K562 (cell line): ENCODE measurements around the gene TECPR2. TPM values are rescaled to one million over a fixed set of nuclear protein-coding genes. Genes with fewer than 3 reads are reported as not detected.

Source experiments
- ATAC-seq: fragments of 200-7000 bp; cut with Tn5 transposase; 3 replicates; pipeline ENCODE4 v1.9.1; 2020; ENCODE audit warnings: moderate library complexity
- BruUV-seq: library from RNA; stranded (reverse); fragments of 400-500 nt; replicated peaks from 2 replicates; lab custom pipeline; 2021; lab: Mats Ljungman, UMichigan
- CTCF ChIA-PET: fragments of 300-600 bp; formaldehyde crosslinking; extraction: SDS; loops from one replicate; lab custom pipeline; 2021; ENCODE audit warnings: low intra/inter-chr PET ratio; lab: Yijun Ruan, JAX
- POLR2A ChIA-PET: fragments of 300-600, 350-650 bp; sonication (Branson Sonifier 250); formaldehyde crosslinking; extraction: SDS; loops from one replicate; lab custom pipeline; 2021; ENCODE audit warnings: antibody characterized with exemption, inconsistent platforms; lab: Yijun Ruan, JAX
- DNase-seq, 4 experiments: peaks; one replicate each; pipeline versions ENCODE4 v3.0.0 to v3.0.0-alpha.2; 2011 to 2018; ENCODE audit warnings: low spot score in 3 of 4, mixed read lengths in 3 of 4; ENCODE audit errors: extremely low read depth in 1 of 4
- FAIRE-seq: peaks from 2 replicates; lab custom pipeline; 2011; peaks lifted over from hg19 to GRCh38; lab: Jason Lieb, UNC
- H2AFZ ChIP-seq: 2 replicates; pipeline ENCODE4 v1.6.0; 2011; ENCODE audit warnings: low read depth, low read length, control low read depth, inconsistent platforms
- H3K27ac ChIP-seq: fragments of 200-600 bp; 3 replicates; pipeline ENCODE4 v1.8.0; 2011; ENCODE audit warnings: low read depth, mild to moderate bottlenecking, control low read depth, inconsistent platforms, low read length, moderate library complexity, mixed read lengths; ENCODE audit errors: extremely low read depth
- H3K27me3 ChIP-seq, 2 experiments: fragments of 300-600 bp in 1 of 2; 2 replicates in 1 of 2; 3 replicates in 1 of 2; pipeline versions ENCODE4 v1.6.0 to v1.8.0; 2011; ENCODE audit warnings: inconsistent platforms in 2 of 2, low read length in 2 of 2, mild to moderate bottlenecking in 1 of 2, mixed read lengths in 1 of 2, moderate library complexity in 1 of 2; ENCODE audit not compliant: control insufficient read depth in 2 of 2, insufficient read depth in 2 of 2
- H3K36me3 ChIP-seq: fragments of 300-600 bp; 3 replicates; pipeline ENCODE4 v1.8.0; 2011; ENCODE audit warnings: mild to moderate bottlenecking, low read length, inconsistent platforms; ENCODE audit not compliant: control insufficient read depth, insufficient read depth
- H3K4me1 ChIP-seq, 2 experiments: fragments of 200-600 bp in 1 of 2; replicated peaks in 1 of 2; 2 replicates in 1 of 2; 3 replicates in 1 of 2; pipeline versions ENCODE4 v1.5.1 to v1.8.0; 2011; ENCODE audit warnings: inconsistent platforms in 2 of 2, low read length in 2 of 2, mild to moderate bottlenecking in 1 of 2, mixed read lengths in 1 of 2, moderate library complexity in 1 of 2; ENCODE audit not compliant: control insufficient read depth in 2 of 2, insufficient read depth in 2 of 2
- H3K4me2 ChIP-seq: 2 replicates; pipeline ENCODE4 v1.6.1; 2011; ENCODE audit warnings: low read length, control low read depth, inconsistent platforms, mixed read lengths; ENCODE audit not compliant: insufficient read depth
- H3K4me3 ChIP-seq: fragments of 200-600 bp; sonication (generic), shearing (Covaris generic); 2 replicates; pipeline ENCODE4 v1.5.1; 2016; ENCODE audit warnings: control low read depth, inconsistent platforms
- H3K79me2 ChIP-seq: fragments of 200-600 bp; 3 replicates; pipeline ENCODE4 v1.8.0; 2011; ENCODE audit warnings: low read length, inconsistent platforms; ENCODE audit not compliant: control insufficient read depth, insufficient read depth
- H3K9ac ChIP-seq, 2 experiments: 2 replicates each; pipeline versions ENCODE4 v1.6.0 to v1.6.1; 2011; ENCODE audit warnings: low read depth in 2 of 2, low read length in 2 of 2, control low read depth in 1 of 2, inconsistent platforms in 1 of 2, mild to moderate bottlenecking in 1 of 2, mixed read lengths in 1 of 2; ENCODE audit not compliant: insufficient read depth in 1 of 2
- H3K9me1 ChIP-seq: one replicate; pipeline ENCODE4 v1.6.0; 2011; ENCODE audit warnings: inconsistent platforms, mild to moderate bottlenecking, low read length, moderate library complexity; ENCODE audit not compliant: control insufficient read depth, insufficient read depth
- H3K9me3 ChIP-seq: replicated peaks from 2 replicates; pipeline ENCODE4 v1.5.1; 2011; ENCODE audit warnings: low read depth, low read length, inconsistent platforms; ENCODE audit not compliant: control insufficient read depth, insufficient read depth
- H4K20me1 ChIP-seq: replicated peaks from 2 replicates; pipeline ENCODE4 v1.6.1; 2011; ENCODE audit warnings: low read length, inconsistent platforms, mixed read lengths; ENCODE audit not compliant: control insufficient read depth, insufficient read depth
- BACH1 ChIP-seq: fragments of 200-800 bp; sonication (Bioruptor generic); IDR thresholded peaks from 2 replicates; pipeline ENCODE4 v1.6.1; 2016; ENCODE audit warnings: missing genetic modification characterization, missing compliant biosample characterization
- EHMT2 ChIP-seq: fragments of 450-650 bp; IDR thresholded peaks from 2 replicates; pipeline ENCODE4 v1.6.1; 2018; ENCODE audit warnings: antibody characterized with exemption
- HNRNPUL1 ChIP-seq: fragments of 200-400 bp; formaldehyde crosslinking; IDR thresholded peaks from 2 replicates; pipeline ENCODE4 v1.6.1; 2017; ENCODE audit warnings: low read length
- KAT8 ChIP-seq: fragments of 450-650 bp; IDR thresholded peaks from 2 replicates; pipeline ENCODE4 v1.6.1; 2016; ENCODE audit warnings: low read depth, mild to moderate bottlenecking
- KLF16 ChIP-seq: IDR thresholded peaks from 2 replicates; pipeline ENCODE4 v1.6.1; 2016; ENCODE audit warnings: antibody characterized with exemption
- NBN ChIP-seq: fragments of 450-650 bp; IDR thresholded peaks from 2 replicates; pipeline ENCODE4 v1.6.1; 2016; ENCODE audit warnings: low read depth, mild to moderate bottlenecking
- SMARCE1 ChIP-seq: fragments of 450-650 bp; IDR thresholded peaks from 2 replicates; pipeline ENCODE4 v1.7.1; 2016; ENCODE audit warnings: mild to moderate bottlenecking
- TCF15 ChIP-seq: fragments of 250-450 bp; sonication (Bioruptor Pico); IDR thresholded peaks from 2 replicates; pipeline ENCODE4 v1.8.0; 2022; ENCODE audit warnings: moderate library complexity, mild to moderate bottlenecking, inconsistent platforms
- TEAD4 ChIP-seq, 2 experiments: sonication (generic) in 1 of 2; formaldehyde crosslinking in 1 of 2; IDR thresholded peaks; 2 replicates each; pipeline versions ENCODE4 v1.6.1 to v1.8.0; 2012 to 2022; ENCODE audit warnings: borderline replicate concordance in 1 of 2, inconsistent platforms in 1 of 2, low read length in 1 of 2, mild to moderate bottlenecking in 1 of 2, missing genetic modification reagents in 1 of 2
- TFAP4 ChIP-seq: sonication (generic); formaldehyde crosslinking; IDR thresholded peaks from 2 replicates; pipeline ENCODE4 v1.8.0; 2022; ENCODE audit warnings: missing genetic modification reagents, mild to moderate bottlenecking, moderate library complexity, borderline replicate concordance
- TSHZ1 ChIP-seq: fragments of 250-450 bp; sonication (Bioruptor Pico); IDR thresholded peaks from 2 replicates; pipeline ENCODE4 v1.4.0; 2020; ENCODE audit warnings: mild to moderate bottlenecking, moderate library complexity
- U2AF1 ChIP-seq: fragments of 200-400 bp; formaldehyde crosslinking; optimal IDR thresholded peaks from 2 replicates; pipeline ENCODE3; 2017; ENCODE audit warnings: mild to moderate bottlenecking, low read depth, low read length, moderate library complexity
- ZFP30 ChIP-seq: fragments of 250-450 bp; sonication (Bioruptor Pico); IDR thresholded peaks from 2 replicates; pipeline ENCODE4 v1.8.0; 2022; ENCODE audit warnings: moderate library complexity, mild to moderate bottlenecking, inconsistent platforms, borderline replicate concordance
- ZNF518B ChIP-seq: fragments of 250-450 bp; sonication (Bioruptor Pico); IDR thresholded peaks from 2 replicates; pipeline ENCODE4 v1.5.0; 2021; ENCODE audit warnings: mild to moderate bottlenecking, moderate library complexity
- ZNF668 ChIP-seq: fragments of 250-450 bp; sonication (Bioruptor Pico); IDR thresholded peaks from 2 replicates; pipeline ENCODE4 v1.8.0; 2022; ENCODE audit warnings: mild to moderate bottlenecking, inconsistent platforms
- WGBS: fragments of 100-300 bp; shearing (Covaris generic); methylation state at CpG from one replicate; pipeline ENCODE4 v1.1.6; 2016; ENCODE audit warnings: low coverage, mixed read lengths; ENCODE audit not compliant: insufficient coverage; ENCODE audit errors: missing lambda C conversion rate; 5-methylcytosine and 5-hydroxymethylcytosine counted together
- in situ Hi-C: fragments of 300-500 bp; cut with MboI; formaldehyde crosslinking; loops from 4 replicates; pipeline ENCODE4 v1.15.0; 2018; ENCODE audit warnings: inconsistent platforms, mixed read lengths
- intact Hi-C: fragments of 100-400 bp; cut with micrococcal nuclease; formaldehyde crosslinking; loops from 2 replicates; pipeline ENCODE4 v1.14.2; 2022
- polyA plus RNA-seq, 8 experiments: library from polyadenylated mRNA; depleted of rRNA in 4 of 8; stranded (reverse) in 5 of 8; unstranded in 3 of 8; fragments of >200 nt; fragmentation: Nextera tagmentation in 2 of 8; fragmentation: Illumina TruSeq in 1 of 8; extraction: Ambion mirVana in 2 of 8; extraction: Trizol in 1 of 8; gene quantifications; 2 replicates each; pipeline versions ENCODE4 v1.2.1 to v1.2.3, GENCODE V29; 2011 to 2014; ENCODE audit warnings: inconsistent platforms in 1 of 8, missing spikeins in 1 of 8
- total RNA-seq, 7 experiments: library from RNA; depleted of rRNA in 6 of 7; stranded (reverse); fragments of >200 nt in 6 of 7; fragmentation: Illumina TruSeq in 2 of 7; extraction: Trizol in 2 of 7; gene quantifications; 2 replicates each; pipeline versions ENCODE4 v1.2.1 to v1.2.3, GENCODE V29; 2011 to 2021; ENCODE audit warnings: low replicate concordance in 1 of 7

Gene TECPR2
- total and polyA plus RNA-seq, 9 of the 15 experiments (the other 6 are each of a cell fraction or from before 2014, with no cell fraction given), result 0.04 to 3.0 (median 0.83) TPM

- Histone ChIP-seq H3K4me2 (no peak overlapping the region), H3K9me1 (no peaks in the 10 kb centered on the region), H3K36me3 (no peaks in the 10 kb centered on the region), H3K9ac (no peak overlapping the region), H3K4me3 (no peak overlapping the region), H4K20me1 (no peaks in the 10 kb centered on the region), H2AFZ (no peak overlapping the region), H3K9me3 (no peaks in the 10 kb centered on the region), H3K27me3 (peaks cover 0 to 6% of the 10 kb centered on the region in 2 experiments; a peak in 2 of 5 replicates), H3K79me2 (no peaks in the 10 kb centered on the region), H3K4me1 (no peaks in the 10 kb centered on the region; a peak in 1 of 5 replicates), H3K27ac (no peak overlapping the region)
- ChIA-PET POLR2A (no interaction called here), CTCF (no interaction called here)
- no TSS peak for BruUV-seq
- intact Hi-C loops (no loop called here), in situ Hi-C loops (no loop called here)
- ATAC-seq (no peak), FAIRE-seq (no peak), DNase-seq (no peak)
- WGBS, result 24% methylated on average over 10 of the region's 10 CpGs
- TF ChIP-seq KLF16 (no peak), BACH1 (tag) (no peak), TEAD4 (IDR thresholded peaks at IDR 0.05; ENCODE audit: low read length) (no peak), TEAD4 (CRISPR knock-in tag; IDR thresholded peaks at IDR 0.05; ENCODE audit: borderline replicate concordance) (no peak), NBN (no peak), TFAP4 (no peak), KAT8 (no peak), U2AF1 (no peak), TSHZ1 (no peak), ZFP30 (CRISPR knock-in tag) (no peak), HNRNPUL1 (no peak), SMARCE1 (no peak), EHMT2 (no peak), ZNF668 (CRISPR knock-in tag) (no peak), TCF15 (no peak), ZNF518B (no peak)
Observed at GRCh38 chr14:102424923-102425322, 62.2 kb downstream of the TECPR2 start.
